MM.1S (cell line): ENCODE results near the gene SMLR1.

ENCODE experiments used
- DNase-seq: peaks from one replicate; pipeline ENCODE4 v3.0.0-alpha.2; 2015
- H2AFZ ChIP-seq: fragments of 300-600 bp; sonication (generic); 2 replicates; pipeline ENCODE4 v1.6.0; 2016; ENCODE audit warnings: antibody characterized with exemption, low read length
- H3F3A ChIP-seq: fragments of 300-600 bp; sonication (generic); 2 replicates; pipeline ENCODE4 v1.6.1; 2016; ENCODE audit warnings: mild to moderate bottlenecking, antibody characterized with exemption, low read length, moderate library complexity, mixed read lengths; ENCODE audit not compliant: insufficient read depth
- H3K27ac ChIP-seq: fragments of 300-600 bp; sonication (generic); 2 replicates; pipeline ENCODE4 v1.5.1; 2016; ENCODE audit warnings: mild to moderate bottlenecking, low read length
- H3K27me3 ChIP-seq: fragments of 300-600 bp; sonication (generic); replicated peaks from 2 replicates; pipeline ENCODE4 v1.6.0; 2016; ENCODE audit warnings: low read length; ENCODE audit not compliant: insufficient read depth
- H3K36me3 ChIP-seq: fragments of 300-600 bp; sonication (generic); replicated peaks from 2 replicates; pipeline ENCODE4 v1.6.1; 2016; ENCODE audit warnings: mild to moderate bottlenecking, low read length, mixed read lengths; ENCODE audit not compliant: insufficient read depth
- H3K4me1 ChIP-seq: fragments of 300-600 bp; sonication (generic); 2 replicates; pipeline ENCODE4 v1.6.1; 2016; ENCODE audit warnings: low read length, mixed read lengths
- H3K4me2 ChIP-seq: fragments of 300-600 bp; sonication (generic); 2 replicates; pipeline ENCODE4 v1.6.0; 2016; ENCODE audit warnings: low read depth, low read length
- H3K4me3 ChIP-seq: fragments of 300-600 bp; sonication (generic); 2 replicates; pipeline ENCODE4 v1.5.1; 2016; ENCODE audit warnings: low read length, mixed read lengths
- H3K79me2 ChIP-seq: fragments of 300-600 bp; sonication (generic); 2 replicates; pipeline ENCODE4 v1.6.1; 2016; ENCODE audit warnings: mixed run types, low read length, mixed read lengths
- H3K9ac ChIP-seq: fragments of 300-600 bp; sonication (generic); 2 replicates; pipeline ENCODE4 v1.6.1; 2016; ENCODE audit warnings: low read length, mixed read lengths
- H3K9me2 ChIP-seq: fragments of 300-600 bp; sonication (generic); replicated peaks from 2 replicates; pipeline ENCODE4 v1.6.1; 2016; ENCODE audit warnings: mild to moderate bottlenecking, low read length, mixed read lengths; ENCODE audit not compliant: insufficient read depth
- H3K9me3 ChIP-seq: fragments of 300-600 bp; sonication (generic); replicated peaks from 2 replicates; pipeline ENCODE4 v1.6.1; 2016; ENCODE audit warnings: mild to moderate bottlenecking, low read length, mixed read lengths; ENCODE audit not compliant: insufficient read depth
- H4K20me1 ChIP-seq: fragments of 300-600 bp; sonication (generic); 2 replicates; pipeline ENCODE4 v1.6.1; 2016; ENCODE audit warnings: mild to moderate bottlenecking, low read length, moderate library complexity, mixed read lengths; ENCODE audit not compliant: insufficient read depth
- CTCF ChIP-seq: fragments of 300-600 bp; sonication (generic); IDR thresholded peaks from 2 replicates; pipeline ENCODE4 v1.5.1; 2016; ENCODE audit warnings: antibody characterized with exemption, low read length, mixed read lengths
- EZH2 ChIP-seq: fragments of 300-600 bp; sonication (generic); optimal IDR thresholded peaks from 2 replicates; pipeline ENCODE3; 2017; ENCODE audit warnings: low read depth, mild to moderate bottlenecking, antibody characterized with exemption, low read length, mixed read lengths
- EZH2phosphoT487 ChIP-seq: fragments of 300-600 bp; sonication (generic); IDR thresholded peaks from 2 replicates; pipeline ENCODE4 v1.6.1; 2018; ENCODE audit warnings: antibody characterized with exemption, low read length

The SMLR1 gene

GRCh38 chr6:130836055-130836640, 8.9 kb downstream of the SMLR1 start:
- TF ChIP-seq CTCF (no peak), EZH2phosphoT487 (no peak), EZH2 (no peak)
- no peaks in the 10 kb centered on the region for H3F3A ChIP-seq
- H3K27me3 ChIP-seq: no peaks in the 10 kb centered on the region

GRCh38 chr6:130837067-130837466, 9.9 kb downstream of the SMLR1 start:
- DNase-seq: no peak
- H2AFZ ChIP-seq: no peak overlapping the region
- H3K4me2 ChIP-seq: no peak overlapping the region
- no peaks in the 10 kb centered on the region for H3F3A ChIP-seq
- H3K9me3 ChIP-seq: no peaks in the 10 kb centered on the region
- no peaks in the 10 kb centered on the region for H4K20me1 ChIP-seq
- no peaks in the 10 kb centered on the region for H3K79me2 ChIP-seq
- no peak overlapping the region for H3K27ac ChIP-seq
- TF ChIP-seq EZH2 (no peak), CTCF (no peak), EZH2phosphoT487 (no peak)
- H3K27me3 ChIP-seq: no peaks in the 10 kb centered on the region
- H3K4me1 ChIP-seq: peaks cover 5% of the 10 kb centered on the region; the same call in 1 of the 2 replicates
- H3K36me3 ChIP-seq: no peaks in the 10 kb centered on the region
- H3K9me2 ChIP-seq: no peaks in the 10 kb centered on the region
- H3K4me3 ChIP-seq: no peak overlapping the region
- H3K9ac ChIP-seq: no peak overlapping the region

More at GRCh38 chr6:130836055-130836640, 8.9 kb downstream of the SMLR1 start:
- Histone ChIP-seq H4K20me1 (no peaks in the 10 kb centered on the region), H3K4me3 (no peak overlapping the region), H3K79me2 (no peaks in the 10 kb centered on the region), H2AFZ (no peak overlapping the region), H3K9me3 (no peaks in the 10 kb centered on the region), H3K4me2 (no peak overlapping the region), H3K9ac (no peak overlapping the region), H3K4me1 (peaks cover 5% of the 10 kb centered on the region; the same call in 1 of the 2 replicates), H3K36me3 (no peaks in the 10 kb centered on the region), H3K27ac (no peak overlapping the region), H3K9me2 (no peaks in the 10 kb centered on the region)
- no peak for DNase-seq

GRCh38 chr6:130838250-130838860, 11.1 kb downstream of the SMLR1 start:
- Histone ChIP-seq H3K4me2 (no peak overlapping the region), H3K4me1 (peaks cover 5% of the 10 kb centered on the region; the same call in 1 of the 2 replicates)

More at GRCh38 chr6:130838250-130838860, 11.1 kb downstream of the SMLR1 start:
- Histone ChIP-seq H3K27ac (no peak overlapping the region), H3K27me3 (no peaks in the 10 kb centered on the region), H3K36me3 (no peaks in the 10 kb centered on the region), H2AFZ (no peak overlapping the region), H3K9ac (no peak overlapping the region), H4K20me1 (no peaks in the 10 kb centered on the region), H3K9me3 (no peaks in the 10 kb centered on the region), H3F3A (no peaks in the 10 kb centered on the region), H3K9me2 (no peaks in the 10 kb centered on the region), H3K79me2 (no peaks in the 10 kb centered on the region), H3K4me3 (no peak overlapping the region)
- no peak for DNase-seq
- TF ChIP-seq EZH2 (no peak), EZH2phosphoT487 (no peak), CTCF (no peak)
